T follicular helper cell (primary cell): ENCODE results near the gene IGFBP6.
"Not testable (repeated sequence)": the region's sequence is repeated elsewhere in the genome, so short reads cannot be mapped to it uniquely, and the experiment has no call there.

ENCODE experiments used
- DNase-seq: peaks from one replicate; pipeline ENCODE4 v3.0.0-alpha.2; 2020; ENCODE audit warnings: low read depth

IGFBP6 gene

DNA sequence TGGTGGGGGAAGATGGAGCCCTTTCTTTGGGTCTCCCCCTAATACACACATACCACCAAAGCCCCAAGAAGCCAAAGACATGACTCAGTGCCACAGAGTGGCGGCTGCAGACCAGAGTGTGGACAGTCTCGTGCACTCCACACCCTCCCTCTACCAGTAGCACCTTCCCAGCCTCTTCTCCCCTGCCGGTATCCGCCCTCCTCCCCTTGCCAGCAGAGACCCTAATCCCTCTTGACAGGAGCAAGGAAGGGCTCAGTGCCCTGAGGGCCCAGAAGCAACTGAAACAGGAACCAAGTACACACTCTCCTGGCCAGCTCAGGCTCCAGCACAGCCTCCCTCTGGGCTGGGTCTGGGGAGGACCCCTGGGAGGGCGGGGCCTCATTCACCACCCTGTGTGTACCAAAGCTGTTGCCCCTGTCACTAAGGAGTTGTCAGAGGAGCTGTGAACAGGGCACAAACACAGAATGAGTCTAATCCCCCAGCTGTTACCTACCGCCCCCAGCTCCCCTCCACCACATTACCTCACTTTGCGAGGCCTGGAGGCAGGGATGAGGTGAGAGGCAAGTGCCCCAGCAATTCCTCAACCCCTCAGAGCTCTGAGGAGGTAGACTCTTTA is 26.5 kb upstream of the IGFBP6 start:
- DNase-seq: no peak

DNA sequence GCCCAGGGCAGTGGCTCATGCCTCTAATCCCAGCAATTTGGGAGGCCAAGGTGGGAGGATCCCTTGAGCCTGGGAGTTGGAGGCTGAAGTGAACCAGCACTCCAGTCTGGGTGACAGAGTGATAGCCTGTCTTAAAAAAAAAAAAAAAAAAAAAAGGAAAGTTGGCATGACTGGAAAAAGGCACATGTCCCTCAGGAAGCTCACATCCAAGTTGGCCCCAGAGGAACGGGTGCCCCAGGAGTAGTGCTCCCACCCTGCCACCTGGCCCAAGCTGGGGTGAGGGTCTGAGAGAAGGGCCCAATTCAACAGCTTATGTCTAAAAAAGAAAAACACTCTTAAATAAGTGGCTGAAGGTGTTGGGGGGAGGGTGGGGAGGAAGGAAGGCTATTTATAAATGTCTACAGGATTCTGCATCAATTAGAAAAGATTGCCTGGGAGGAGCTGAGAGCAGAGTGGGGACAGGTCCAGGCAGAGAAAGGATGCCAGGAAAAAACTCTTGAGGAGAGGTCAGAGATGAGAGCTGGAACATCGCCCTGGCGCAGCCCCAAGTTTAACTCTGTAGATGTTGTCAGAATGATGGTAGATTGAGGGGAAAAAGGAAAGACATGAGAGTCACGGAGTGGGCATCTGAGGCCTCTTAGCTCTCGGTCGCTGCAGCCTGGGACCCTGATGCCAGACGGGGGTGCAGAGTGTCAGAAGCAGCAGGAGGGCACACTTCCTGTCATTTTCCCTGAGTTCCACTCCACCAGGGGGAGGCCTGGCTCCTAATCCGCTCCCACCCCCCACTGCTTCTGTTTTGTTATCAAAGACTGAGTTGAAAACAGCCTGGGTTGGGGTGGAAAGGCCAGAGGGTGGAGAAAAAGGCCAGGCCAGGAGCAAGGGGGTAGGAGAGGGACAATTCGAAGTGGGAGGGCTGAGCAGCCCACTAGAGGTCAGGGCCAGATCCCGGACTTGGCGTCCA is 25.6 kb upstream of the IGFBP6 start:
- DNase-seq: no peak

DNA sequence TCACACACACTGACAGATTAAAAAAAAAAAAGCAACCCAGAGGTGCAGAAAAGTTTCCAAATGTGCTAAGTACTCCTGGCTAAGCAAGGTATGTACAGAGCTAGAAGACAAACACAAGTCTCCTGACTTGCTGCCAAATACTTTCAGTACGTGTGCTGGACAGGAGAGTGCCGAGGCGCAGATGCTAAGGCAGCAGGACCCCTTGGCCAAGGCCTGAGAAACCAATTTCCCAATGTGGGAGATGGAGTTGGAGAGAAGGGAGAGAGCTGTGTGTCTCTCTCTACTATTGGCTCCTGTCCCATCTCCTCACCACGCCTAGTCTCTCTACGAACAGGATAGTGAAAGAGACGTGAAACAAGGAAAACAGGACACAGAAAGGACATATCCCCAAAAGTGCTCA is 23.6 kb upstream of the IGFBP6 start:
- DNase-seq: no peak

DNA sequence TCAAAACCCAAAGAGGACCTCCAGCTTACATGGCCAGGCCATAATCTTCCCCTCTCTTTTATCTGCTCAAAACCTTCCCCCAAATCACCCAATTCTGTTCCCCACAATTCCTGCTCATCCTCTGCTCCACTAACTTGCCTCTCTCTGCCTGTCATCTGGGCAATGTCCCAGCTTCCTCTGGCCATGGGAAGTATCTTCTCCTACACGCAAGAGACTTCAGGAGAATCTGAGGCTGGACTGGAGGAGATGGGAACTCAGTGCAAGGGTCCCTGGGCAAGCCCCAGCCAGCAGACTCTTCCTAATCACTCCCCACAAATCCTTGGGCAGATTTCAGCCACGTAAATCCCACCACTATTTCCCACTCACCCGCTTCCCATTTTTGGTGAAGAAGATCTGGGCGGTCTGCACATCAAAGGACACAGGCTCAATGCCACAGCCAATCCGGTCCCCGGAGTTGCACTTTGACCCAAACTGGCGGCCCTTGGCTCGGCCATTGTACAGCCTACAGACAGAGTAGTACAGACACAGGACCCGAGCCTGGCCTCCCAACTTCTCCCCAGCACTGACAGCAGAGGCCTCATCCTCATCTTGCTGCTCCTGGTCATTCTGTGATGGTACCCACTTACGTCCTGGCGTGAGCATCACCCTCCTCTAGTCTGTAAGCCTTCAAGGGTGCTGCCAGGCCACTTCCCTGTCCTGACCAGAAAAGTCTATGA is 23.0 kb upstream of the IGFBP6 start:
- DNase-seq: no peak

DNA sequence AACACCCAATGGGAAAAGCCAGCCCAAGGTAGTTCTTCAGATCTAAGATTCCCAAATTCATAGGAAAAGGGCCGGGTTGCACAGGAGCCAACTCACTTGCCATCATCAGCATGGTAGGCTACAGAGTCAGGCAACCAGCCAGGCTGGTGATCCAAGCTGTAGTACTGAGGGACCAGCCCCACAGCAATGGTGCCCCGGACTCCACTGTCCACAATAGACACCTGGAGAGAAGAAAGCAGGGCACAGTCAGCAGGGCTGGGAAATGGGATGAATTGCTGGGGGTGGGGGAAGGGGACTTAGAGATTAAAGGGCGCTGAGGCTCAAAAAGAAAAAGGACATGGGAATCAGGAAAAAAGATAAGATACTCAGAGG is 22.5 kb upstream of the IGFBP6 start:
- no peak for DNase-seq

DNA sequence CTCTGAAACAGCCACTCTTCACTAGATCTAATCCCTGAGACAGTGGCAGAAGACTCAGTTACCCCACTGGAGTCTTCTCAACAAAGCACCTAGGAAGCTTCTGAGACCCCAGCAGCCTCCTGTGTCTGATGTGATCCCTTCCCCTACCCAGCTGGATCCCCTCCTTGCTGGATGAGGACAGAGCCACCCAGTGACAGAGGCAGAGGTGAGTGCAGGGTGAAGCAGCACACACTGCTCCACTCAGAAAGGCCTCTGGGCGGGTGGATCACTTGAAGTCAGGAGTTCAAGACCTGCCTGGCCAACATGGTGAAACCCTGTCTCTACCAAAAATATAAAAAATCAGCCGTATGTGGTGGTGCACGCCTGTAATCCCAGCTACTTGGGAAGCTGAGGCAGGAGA is 21.0 kb upstream of the IGFBP6 start:
- DNase-seq: no peak

DNA sequence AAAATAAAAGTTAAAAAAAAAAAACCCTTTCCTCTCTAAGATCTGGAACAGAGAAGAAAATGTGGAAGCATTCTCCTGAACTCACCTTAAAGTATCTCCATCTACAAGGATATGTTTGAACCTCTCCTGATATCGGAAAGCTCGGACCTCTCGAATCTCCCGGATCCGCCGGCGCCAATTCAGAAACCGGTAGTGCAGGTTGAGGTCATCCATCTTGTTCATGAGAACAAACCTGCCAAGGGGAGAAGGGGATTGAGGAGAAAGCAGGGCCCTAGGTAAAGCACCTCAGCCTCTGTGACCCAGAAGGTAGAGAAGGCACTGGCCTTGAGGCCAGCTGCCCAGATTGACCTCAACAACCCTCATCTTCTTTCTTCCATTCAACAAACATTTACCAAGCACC is 20.4 kb upstream of the IGFBP6 start:
- DNase-seq: no peak

DNA sequence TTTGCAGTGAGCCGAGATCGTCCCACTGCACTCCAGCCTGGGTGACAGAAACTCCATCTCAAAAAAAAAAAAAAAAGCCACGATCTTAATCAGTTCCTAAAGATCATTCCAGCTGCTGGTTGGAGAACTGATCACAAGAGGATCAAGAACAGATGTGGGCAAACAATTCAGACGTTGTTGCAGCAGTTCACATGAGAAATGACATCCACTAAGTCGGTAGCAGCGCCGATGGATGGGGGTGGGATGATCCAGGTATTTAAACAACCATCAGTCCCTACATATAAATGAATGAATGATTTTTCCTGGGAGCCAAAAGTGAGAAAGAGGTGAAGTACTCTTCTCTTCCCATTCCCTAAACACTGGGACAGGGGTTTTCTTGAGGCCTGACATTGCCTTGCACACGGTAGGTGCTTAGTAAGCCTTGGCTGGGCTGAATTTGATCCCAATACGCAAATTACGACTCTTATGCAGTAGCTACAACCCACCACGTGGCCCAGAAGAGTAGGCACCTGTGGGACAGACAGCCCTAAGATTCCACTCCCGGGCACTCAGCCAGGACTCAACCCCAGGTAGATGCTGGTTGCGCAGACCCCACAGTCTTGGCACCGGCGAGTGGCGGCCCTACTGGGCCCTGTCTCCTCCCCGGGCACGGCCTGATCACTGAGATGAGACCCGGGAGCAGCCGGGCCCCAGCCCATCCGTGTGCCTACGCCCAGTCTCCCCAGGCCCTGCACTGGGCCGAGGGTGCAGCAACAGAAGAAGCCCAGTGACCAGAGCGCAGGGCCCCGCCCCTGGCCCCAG is 18.8 kb upstream of the IGFBP6 start:
- DNase-seq: peak; percentile 49

DNA sequence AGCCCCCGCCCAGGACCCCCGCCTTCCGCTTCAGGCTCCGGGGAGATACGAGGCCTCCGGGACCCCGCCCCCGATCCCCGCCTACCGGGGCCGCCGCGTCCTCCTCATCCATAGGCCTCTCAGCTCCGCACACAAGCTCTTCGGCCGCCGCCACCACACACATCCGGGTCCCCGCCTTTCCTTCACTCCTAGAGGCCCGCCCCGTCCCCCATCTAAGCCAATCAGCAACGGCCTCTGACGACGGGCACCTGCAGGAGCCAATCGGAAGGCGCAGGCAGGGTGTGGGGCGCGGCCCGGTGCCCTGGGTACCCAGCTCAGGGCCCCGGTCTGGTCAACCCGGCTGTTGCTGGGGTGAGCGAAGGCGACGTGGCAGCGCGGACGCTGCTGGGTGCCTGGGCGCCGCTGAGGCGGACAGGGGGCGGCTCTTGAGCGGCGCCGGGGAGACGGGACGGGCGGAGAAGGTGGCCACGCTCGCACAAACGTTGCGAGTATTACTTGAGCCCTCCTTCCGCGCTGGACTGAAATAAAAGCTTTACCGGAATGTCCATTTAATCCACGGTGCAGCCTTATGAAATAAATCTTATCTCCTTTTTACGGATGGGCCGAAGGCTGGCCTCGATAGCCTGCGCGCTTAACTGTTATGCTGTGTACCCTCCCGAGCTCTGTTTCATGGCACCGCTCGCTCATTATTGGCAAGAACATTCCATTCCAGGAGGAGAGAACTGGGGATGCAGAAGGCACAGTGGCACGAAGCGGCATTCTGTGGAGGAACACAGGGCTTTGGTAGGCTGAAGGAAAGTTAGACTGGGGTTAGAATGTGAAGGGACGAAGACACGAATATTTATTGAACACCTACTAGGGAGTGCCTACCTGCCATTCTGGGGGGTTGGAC is 18.0 kb upstream of the IGFBP6 start, which contains the start of gene SPRYD3:
Gene SPRYD3, minus strand, starts transcription at position 165 of the 892 bp plus-strand sequence. Its CDS starts 57 bp downstream, at position 108.
- DNase-seq: peak; percentile 96

DNA sequence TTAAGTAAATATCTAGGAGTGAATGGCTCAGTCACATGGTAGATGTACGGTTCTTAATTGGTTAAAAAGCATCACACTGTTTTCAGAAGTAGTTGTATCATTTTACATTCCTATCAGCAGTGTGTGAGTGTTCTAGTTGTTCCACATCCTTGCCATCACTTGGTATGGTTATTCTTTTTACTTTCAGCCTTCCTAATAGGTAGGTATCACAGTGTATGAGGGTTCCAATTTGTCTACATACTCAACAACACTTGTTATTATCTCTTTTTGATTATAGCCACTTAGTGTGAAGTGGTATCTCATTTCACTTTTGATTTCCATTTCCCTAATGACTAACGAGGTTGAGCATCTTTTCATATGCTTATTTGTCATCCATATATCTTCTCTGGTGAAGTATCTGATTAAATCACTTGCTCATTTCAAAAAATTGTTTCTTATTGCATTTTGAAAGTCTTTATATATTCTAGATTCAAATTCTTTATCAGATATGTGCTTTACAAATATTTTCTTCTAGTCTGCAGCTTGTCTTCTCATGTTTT is 14.8 kb upstream of the IGFBP6 start:
- no peak for DNase-seq

DNA sequence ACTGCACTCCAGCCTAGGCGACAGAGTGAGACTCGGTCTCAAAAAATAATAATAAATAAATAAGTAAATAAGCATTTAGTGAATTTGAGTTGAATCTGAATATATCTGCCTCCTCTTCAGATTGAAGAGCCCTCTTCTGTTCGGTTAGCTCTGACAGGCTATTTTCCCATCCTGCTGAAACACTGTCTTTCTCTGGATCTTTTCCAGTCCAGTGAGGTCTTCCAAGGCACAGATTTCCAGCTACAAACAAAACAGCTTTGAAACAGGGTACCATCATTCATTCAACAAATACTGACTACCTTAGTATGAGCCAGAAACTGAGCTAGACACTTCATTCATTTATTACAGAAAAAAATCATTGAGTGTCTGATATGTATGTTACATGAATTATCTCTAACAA is 11.1 kb upstream of the IGFBP6 start:
- no peak for DNase-seq

DNA sequence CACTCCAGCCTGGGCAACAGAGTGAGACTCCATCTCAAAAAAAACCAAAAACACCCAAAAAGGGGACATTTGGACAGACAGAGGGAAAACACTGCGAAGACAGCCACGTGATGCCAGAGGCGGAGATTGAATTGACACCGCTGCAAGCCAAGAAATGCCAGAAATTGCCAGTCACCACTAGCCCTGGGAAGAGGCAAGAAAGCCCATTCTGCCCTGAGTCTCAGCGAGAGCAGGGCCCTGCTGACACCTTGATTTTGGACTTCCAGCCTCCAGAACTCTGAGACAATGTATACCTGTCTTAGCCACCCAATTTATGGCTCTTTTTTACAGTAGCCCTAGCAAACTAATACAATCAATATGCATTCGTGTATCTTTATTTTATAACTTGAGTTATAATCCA is 7.4 kb upstream of the IGFBP6 start:
- DNase-seq: no peak

DNA sequence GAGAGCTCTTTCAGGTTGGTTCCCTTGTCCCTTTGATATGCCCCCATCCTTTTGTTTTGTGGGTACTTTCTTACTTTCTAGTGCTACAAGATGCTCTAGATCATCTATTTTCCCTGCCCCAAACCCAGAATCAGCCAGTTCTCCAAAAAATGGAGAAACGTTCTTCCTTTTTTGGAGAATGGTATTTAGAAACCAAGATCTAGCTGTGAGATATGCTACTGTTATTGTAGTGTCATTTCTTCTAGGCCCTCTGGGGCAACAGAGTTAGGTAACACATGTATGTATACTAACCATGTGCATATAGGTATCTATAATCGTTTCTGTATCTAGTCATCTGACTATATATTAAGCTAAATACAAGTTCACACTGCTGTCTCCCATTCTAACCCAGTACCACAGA is 6.9 kb upstream of the IGFBP6 start:
- DNase-seq: no peak

DNA sequence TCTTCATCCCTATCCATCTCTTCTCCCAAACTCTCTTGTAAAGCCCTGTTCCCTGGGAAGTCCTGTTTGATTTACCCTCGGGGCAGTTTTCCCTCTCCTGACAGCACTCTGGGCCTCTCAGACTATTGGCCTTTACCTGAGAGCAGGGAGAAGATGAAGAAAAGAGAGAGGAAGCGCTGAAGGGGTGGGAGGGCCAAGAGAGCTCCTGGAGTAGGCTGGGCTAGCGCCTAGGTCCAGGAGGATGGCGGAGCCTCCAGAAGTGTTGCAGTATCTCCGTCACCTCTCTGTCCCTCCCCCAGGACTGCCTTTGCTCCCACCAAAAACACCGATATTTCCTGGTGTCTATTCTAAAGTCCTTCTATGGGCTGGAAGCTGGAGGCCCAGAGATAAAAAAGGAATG is 5.7 kb upstream of the IGFBP6 start:
- DNase-seq: no peak

DNA sequence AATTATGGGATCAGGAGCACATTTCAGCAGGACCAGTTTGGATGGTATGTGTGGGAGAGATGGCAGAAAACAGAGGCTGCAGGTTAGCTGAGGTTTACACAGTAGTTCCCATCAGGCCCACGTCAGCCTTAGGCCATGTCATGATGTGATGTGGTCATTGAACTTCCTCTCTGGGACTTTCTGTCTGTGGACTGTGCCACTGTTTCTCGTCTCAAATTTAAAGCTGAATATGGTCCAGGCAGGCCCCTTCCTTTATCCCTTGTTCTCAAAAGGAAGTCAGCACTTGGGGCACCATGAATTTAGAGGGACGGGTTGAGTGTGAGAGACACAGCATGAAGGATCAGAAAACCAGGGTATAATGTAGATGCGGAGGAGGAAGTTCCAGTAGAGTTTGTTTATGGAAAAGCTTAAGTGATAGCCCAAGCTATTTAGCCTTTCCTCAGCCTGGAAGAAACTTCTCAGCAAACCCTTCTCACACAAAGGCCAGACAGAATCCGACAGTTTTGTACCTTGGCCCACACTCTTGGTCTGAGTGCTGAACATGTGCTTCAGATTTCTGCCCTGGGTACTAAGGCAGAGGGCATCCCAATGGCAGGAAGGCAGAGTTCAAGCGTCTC is 3.6 kb upstream of the IGFBP6 start:
- no peak for DNase-seq

DNA sequence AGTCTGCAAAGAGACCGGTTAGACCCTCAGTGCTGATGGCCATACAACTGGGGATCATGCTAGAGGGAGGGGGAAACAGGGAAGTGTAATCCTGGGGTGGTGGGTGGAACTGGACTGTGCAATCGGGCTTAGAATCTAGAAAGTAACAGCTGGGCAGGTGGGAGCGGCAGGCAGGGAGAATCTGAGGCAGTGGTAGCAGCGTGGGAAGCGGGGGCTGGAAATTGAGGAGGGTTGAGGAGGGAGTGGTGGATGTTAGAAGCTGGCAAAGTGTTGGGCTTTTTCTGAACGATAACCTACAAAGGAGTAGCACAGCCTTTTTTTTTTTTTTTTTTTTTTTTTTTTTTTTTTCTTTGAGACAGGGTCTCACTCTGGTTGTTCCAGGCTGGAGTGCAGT is 3.1 kb upstream of the IGFBP6 start:
- DNase-seq: no peak

DNA sequence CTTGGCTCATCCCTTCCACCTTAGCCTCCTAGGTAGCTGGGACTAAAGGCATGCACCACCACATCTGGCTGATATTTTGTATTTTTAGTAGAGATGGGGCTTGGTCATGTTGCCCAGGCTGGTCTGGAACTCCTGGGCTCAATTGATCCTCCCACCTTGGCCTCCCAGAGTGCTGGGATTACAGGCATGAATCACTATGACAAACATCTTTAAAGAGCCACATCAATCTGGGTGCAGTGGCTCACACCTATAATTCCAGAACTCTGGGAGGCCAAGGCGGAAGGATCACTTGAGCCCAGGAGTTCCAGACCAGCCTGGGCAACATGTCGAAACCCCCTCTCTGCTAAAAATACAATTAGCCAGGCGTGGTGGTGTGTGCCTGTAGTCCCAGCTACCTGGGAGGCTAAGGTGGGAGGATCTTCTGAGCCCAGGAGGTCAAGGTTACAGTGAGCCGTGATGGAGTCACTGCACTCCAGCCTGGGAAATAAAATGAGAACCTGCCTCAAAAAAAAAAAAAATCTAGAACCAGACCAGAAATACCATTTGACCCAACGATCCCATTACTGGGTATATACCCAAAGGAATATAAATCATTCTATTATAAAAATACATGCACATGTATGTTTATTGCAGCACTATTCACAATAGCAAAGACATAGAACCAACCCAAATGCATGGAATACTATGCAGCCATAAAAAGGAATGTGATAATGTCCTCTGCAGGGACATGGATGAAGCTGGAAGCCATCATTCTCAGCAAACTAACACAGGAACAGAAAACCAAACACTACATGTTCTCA is 2.5 kb upstream of the IGFBP6 start:
- DNase-seq: not testable (repeated sequence)

DNA sequence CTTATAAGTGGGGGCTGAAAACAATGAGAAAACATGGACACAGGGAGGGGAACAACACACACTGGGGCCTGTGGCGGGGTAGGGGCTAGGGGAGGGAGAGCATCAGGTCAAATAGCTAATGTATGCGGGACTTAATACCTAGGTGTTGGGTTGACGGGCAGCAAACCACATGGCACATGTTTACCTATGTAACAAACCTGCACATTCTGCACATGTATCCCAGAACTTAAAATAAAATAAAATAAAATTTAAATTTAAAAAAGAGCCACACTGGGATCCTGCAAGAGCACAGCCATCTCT is 1.9 kb upstream of the IGFBP6 start:
- not testable (repeated sequence) for DNase-seq

DNA sequence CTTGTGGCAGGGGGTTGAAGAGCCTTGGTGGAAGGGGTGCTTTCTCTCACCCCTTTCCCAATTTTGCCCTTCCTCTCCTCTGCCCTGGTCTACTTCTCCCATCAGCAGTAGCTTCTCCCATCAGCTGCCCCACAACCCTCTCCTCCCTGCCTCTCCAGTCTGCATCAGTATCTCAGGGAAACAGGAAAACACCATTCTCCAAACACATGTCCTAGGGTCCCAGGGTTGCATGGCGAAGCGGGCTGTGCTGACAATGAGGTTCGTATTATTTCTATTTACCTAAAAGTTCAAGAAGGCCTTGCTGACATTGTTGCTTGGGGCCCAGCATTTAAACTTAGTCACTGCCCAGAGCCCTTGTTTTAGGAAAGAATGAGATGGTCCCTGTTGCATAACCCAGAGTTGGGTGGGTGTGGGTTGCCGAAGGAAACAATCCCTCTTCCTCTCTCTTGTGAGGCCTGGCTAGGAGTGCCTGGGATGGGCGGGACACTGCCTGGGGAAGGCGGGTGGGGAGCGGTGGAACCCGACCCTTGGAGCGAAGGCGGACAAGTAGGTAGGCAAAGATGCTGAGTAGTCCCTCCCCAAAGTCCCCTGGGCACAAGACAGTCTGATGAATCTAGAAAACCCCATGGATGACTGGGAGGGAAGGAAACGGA is 1.3 kb upstream of the IGFBP6 start:
- DNase-seq: no peak
